AG09309 (cell line): ENCODE data around the gene HNF4A.
A peak's percentile ranks its signal among the peaks of the same experiment; 100 is the strongest.

ENCODE experiments used
- DNase-seq: peaks from one replicate; pipeline ENCODE4 v3.0.0-alpha.2; 2010; ENCODE audit warnings: low read depth
- H3K4me3 ChIP-seq: 2 replicates; pipeline ENCODE4 v1.5.1; 2011; ENCODE audit warnings: mild to moderate bottlenecking, low read depth, low read length, moderate library complexity; ENCODE audit not compliant: control insufficient read depth
- CTCF ChIP-seq: IDR thresholded peaks from 2 replicates; pipeline ENCODE4 v1.5.1; 2011; ENCODE audit warnings: mild to moderate bottlenecking, low read depth, low read length, inconsistent platforms; ENCODE audit not compliant: insufficient read depth, control insufficient read depth; ENCODE audit errors: missing control alignments

Gene HNF4A

GRCh38 chr20:44395461-44396340 lies 40.2 kb downstream of the HNF4A start:
- no peak for TF ChIP-seq CTCF
- H3K4me3 ChIP-seq: no peak overlapping the region
- no peak for DNase-seq

- TF ChIP-seq CTCF: no peak
- no peak overlapping the region for H3K4me3 ChIP-seq
- no peak for DNase-seq
Observed at GRCh38 chr20:44396369-44397130, 41.1 kb downstream of the HNF4A start.

GRCh38 chr20:44398335-44398734 lies 42.8 kb downstream of the HNF4A start:
- peak; percentile 40 for DNase-seq
- no peak overlapping the region for H3K4me3 ChIP-seq
- TF ChIP-seq CTCF: no peak

- no peak overlapping the region for H3K4me3 ChIP-seq
- no peak for TF ChIP-seq CTCF
- DNase-seq: no peak
Observed at GRCh38 chr20:44399446-44399845, 43.9 kb downstream of the HNF4A start.

GRCh38 chr20:44400671-44400969 lies 45.1 kb downstream of the HNF4A start:
- no peak for DNase-seq
- TF ChIP-seq CTCF: no peak
- H3K4me3 ChIP-seq: no peak overlapping the region

- DNase-seq: no peak
- H3K4me3 ChIP-seq: no peak overlapping the region
- TF ChIP-seq CTCF: no peak
Observed at GRCh38 chr20:44400970-44401769, 45.7 kb downstream of the HNF4A start.
